ENCODE measurements around the gene PPP2R5B. TPM values are rescaled to one million over a fixed set of nuclear protein-coding genes. Genes with fewer than 3 reads are reported as not detected.

Gene PPP2R5B
- total and polyA plus RNA-seq, 9 of the 15 experiments (the other 6 are each of a cell fraction or from before 2014, with no cell fraction given), result 0.10 to 7.8 (median 3.3) TPM

DNA sequence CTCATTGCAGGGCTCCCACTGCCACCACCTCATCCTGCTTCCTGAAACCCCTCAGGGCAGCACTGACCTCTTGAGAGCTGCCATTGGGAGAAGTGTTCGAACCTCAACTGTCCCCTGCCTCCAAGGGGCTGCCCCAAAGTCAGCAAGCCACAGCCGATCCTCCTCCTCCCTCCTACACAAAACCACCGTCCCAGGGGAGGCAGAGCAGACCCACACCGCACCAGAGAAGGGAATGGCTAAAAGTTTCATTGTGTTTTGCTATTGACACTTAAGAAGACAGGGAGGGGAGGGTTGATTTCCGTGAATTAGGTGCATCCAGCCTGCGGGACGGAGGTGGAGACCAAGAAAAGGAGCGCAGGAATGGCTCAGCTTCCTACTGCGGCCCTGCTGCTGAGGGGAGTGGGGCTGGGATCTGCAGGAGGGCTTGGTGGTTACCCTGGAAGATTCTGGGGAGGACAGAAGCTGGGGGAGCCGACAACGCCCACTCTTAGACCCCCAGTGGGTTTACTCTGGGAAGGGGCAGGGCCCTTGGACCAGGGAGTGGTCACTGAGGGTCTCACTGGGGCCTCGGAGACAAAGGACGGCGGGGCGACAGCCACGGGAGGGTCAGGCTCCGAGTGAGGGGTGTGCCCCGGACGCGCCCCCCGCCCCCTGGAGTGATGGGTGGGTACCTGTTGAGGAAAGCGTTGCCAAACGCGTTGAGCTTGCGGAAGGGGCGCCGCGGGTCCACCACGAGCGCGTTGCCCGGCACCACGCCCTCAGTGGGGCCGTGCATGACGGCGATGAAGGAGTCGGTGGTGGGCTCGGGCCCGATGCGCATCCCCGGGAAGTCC lies 46.9 kb upstream of the PPP2R5B start (continued):
- TF ChIP-seq ZC3H11A (IDR thresholded peaks at IDR 0.05; ENCODE audit: low read depth, low read length) (no peak), FOXM1 (IDR thresholded peaks at IDR 0.05; ENCODE audit: low read depth) (no peak), FOXM1 (CRISPR knock-in tag; IDR thresholded peaks at IDR 0.05; ENCODE audit: low read depth) (0 out of 2 replicates have a peak, but pooled peaks have one; percentile 43), SIN3A (IDR thresholded peaks at IDR 0.05; ENCODE audit: borderline replicate concordance in 2 of 2, control insufficient read depth in 1 of 2, low read depth in 2 of 2, low read length in 2 of 2) (peak in 1 of 2 experiments; percentile 5; a peak in 1 of 4 replicates), XRCC3 (IDR thresholded peaks at IDR 0.05) (no peak), NR2C2 (CRISPR knock-in tag; IDR thresholded peaks at IDR 0.05) (0 out of 2 replicates have a peak, but pooled peaks have one; percentile 5), NR2C2 (tag; IDR thresholded peaks at IDR 0.05) (no peak), ZNF274 (IDR thresholded peaks at IDR 0.05; ENCODE audit: borderline replicate concordance, low read depth, low read length) (no peak), KDM5B (IDR thresholded peaks at IDR 0.05; ENCODE audit: insufficient replicate concordance, low read depth, low read length) (peak; percentile 13), EP400 (IDR thresholded peaks at IDR 0.05) (no peak), POLR2G (IDR thresholded peaks at IDR 0.05; ENCODE audit: low read depth, low read length) (no peak), U2AF1 (optimal IDR thresholded peaks at IDR 0.05; ENCODE audit: low read depth, low read length) (no peak), TCF7 (IDR thresholded peaks at IDR 0.05; ENCODE audit: borderline replicate concordance) (no peak), ERF (CRISPR knock-in tag; IDR thresholded peaks at IDR 0.05) (no peak), HLTF (IDR thresholded peaks at IDR 0.05) (no peak), MTF1 (CRISPR knock-in tag; IDR thresholded peaks at IDR 0.05; ENCODE audit: borderline replicate concordance) (no peak), POLR2B (IDR thresholded peaks at IDR 0.05; ENCODE audit: low read depth, partially characterized antibody) (no peak), CC2D1A (IDR thresholded peaks at IDR 0.05) (no peak)
- TF ChIP-seq, protein P1, sequence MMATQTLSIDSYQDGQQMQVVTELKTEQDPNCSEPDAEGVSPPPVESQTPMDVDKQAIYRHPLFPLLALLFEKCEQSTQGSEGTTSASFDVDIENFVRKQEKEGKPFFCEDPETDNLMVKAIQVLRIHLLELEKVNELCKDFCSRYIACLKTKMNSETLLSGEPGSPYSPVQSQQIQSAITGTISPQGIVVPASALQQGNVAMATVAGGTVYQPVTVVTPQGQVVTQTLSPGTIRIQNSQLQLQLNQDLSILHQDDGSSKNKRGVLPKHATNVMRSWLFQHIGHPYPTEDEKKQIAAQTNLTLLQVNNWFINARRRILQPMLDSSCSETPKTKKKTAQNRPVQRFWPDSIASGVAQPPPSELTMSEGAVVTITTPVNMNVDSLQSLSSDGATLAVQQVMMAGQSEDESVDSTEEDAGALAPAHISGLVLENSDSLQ (IDR thresholded peaks at IDR 0.05), result no peak
- TF ChIP-seq, protein P2, sequence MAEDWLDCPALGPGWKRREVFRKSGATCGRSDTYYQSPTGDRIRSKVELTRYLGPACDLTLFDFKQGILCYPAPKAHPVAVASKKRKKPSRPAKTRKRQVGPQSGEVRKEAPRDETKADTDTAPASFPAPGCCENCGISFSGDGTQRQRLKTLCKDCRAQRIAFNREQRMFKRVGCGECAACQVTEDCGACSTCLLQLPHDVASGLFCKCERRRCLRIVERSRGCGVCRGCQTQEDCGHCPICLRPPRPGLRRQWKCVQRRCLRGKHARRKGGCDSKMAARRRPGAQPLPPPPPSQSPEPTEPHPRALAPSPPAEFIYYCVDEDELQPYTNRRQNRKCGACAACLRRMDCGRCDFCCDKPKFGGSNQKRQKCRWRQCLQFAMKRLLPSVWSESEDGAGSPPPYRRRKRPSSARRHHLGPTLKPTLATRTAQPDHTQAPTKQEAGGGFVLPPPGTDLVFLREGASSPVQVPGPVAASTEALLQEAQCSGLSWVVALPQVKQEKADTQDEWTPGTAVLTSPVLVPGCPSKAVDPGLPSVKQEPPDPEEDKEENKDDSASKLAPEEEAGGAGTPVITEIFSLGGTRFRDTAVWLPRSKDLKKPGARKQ (CRISPR knock-in tag; IDR thresholded peaks at IDR 0.05), result no peak
